PC-9 (cell line): ENCODE results near the gene CHMP4B.

Experiments
- CTCF ChIP-seq: fragments of 200-600 bp; sonication (generic); conservative IDR thresholded peaks from 2 replicates; pipeline ENCODE4 v1.6.1; 2017; ENCODE audit warnings: mixed run types, antibody characterized with exemption, mild to moderate bottlenecking, moderate library complexity
- EZH2 ChIP-seq: fragments of 200-600 bp; sonication (generic); IDR thresholded peaks from 2 replicates; pipeline ENCODE4 v1.8.0; 2017; ENCODE audit warnings: antibody characterized with exemption, low read depth

- TF ChIP-seq CTCF (no peak), EZH2 (no peak)
These were observed 82.2 kb downstream of the CHMP4B start for GRCh38 chr20:33893314-33893713.
